ENCODE data around the gene NLRC5. TPM values are rescaled to one million over a fixed set of nuclear protein-coding genes. Genes with fewer than 3 reads are reported as not detected.

NLRC5 gene, protein sequence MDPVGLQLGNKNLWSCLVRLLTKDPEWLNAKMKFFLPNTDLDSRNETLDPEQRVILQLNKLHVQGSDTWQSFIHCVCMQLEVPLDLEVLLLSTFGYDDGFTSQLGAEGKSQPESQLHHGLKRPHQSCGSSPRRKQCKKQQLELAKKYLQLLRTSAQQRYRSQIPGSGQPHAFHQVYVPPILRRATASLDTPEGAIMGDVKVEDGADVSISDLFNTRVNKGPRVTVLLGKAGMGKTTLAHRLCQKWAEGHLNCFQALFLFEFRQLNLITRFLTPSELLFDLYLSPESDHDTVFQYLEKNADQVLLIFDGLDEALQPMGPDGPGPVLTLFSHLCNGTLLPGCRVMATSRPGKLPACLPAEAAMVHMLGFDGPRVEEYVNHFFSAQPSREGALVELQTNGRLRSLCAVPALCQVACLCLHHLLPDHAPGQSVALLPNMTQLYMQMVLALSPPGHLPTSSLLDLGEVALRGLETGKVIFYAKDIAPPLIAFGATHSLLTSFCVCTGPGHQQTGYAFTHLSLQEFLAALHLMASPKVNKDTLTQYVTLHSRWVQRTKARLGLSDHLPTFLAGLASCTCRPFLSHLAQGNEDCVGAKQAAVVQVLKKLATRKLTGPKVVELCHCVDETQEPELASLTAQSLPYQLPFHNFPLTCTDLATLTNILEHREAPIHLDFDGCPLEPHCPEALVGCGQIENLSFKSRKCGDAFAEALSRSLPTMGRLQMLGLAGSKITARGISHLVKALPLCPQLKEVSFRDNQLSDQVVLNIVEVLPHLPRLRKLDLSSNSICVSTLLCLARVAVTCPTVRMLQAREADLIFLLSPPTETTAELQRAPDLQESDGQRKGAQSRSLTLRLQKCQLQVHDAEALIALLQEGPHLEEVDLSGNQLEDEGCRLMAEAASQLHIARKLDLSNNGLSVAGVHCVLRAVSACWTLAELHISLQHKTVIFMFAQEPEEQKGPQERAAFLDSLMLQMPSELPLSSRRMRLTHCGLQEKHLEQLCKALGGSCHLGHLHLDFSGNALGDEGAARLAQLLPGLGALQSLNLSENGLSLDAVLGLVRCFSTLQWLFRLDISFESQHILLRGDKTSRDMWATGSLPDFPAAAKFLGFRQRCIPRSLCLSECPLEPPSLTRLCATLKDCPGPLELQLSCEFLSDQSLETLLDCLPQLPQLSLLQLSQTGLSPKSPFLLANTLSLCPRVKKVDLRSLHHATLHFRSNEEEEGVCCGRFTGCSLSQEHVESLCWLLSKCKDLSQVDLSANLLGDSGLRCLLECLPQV (N-terminal part only)
- total RNA-seq (10 to 100 TPM; 24.3 to 46.4 TPM), polyA plus RNA-seq (10 to 100 TPM; 23.9 to 37.9 TPM)
- long read RNA-seq, donor 1: 0 reads
- long read RNA-seq, donor 2: 0 reads
- long read RNA-seq, donor 3: 0 reads
- long read RNA-seq, donor 4: 0 reads
- long read RNA-seq, donor 5, partial matches to known transcripts: 0 of 1 reads
- long read RNA-seq, donor 5, other reads (novel, unspliced or antisense): 0 of 1 reads

DNA sequence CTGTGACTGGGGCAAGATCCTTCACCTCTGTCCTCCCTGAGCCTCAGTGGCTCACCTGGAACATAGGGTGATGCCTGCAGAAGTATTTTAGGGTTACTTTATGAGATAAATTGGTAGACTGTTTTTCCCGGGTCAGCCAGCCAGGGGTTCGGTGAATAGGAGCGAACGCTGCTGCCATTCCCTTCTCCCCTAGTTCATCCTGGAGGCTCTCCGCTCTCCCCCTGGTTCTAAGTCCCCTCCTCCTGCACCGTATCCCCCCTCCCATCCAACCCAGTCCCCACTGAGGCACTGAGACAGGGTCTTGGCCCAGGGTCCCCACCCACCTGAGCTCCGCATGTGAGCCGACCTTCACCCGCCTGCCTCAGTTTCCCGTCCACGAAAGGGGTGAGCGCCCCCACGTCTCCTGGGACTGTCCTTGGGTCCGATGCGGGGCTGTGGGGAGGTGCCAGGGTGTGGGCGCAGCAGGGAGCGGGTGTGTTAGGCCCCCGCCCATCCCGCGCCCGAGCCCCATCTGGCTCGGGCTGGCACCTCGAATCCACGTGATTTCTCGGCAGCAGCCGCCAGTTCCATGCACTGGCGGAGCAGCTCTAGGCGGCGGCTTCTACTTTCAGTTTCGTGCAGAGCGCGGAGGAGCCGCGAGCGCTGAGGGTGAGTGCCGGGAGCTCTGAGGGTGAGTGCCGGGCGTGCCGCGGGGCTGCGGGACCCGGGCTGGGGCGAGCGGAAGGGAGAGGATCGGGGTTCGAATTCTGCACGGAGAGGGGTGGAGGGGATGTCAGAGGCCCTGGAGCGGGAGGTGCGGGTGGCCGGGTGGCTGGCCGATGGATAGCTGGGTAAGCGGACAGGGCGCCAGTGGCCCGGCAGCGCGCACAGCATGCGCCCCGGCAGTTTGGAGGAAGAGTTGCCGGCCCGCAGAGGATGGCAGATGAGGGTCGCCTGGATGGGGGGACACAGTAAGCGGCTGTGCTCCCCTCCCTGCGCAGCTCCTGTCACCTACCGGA, at the start of gene NLRC5:
NLRC5 (plus strand) TSS at position 610 of the 998 bp plus-strand sequence. CDS start 31,156 bp downstream, outside the sequence.
- H3K9ac ChIP-seq (ENCODE audit: insufficient read depth in 1 of 2, low read length in 2 of 2): peak within 1 kb of the TSS in 1 of 2 donors; percentile 77
- peak within 1 kb of the TSS; percentile 52 to 97 for H3K27ac ChIP-seq (ENCODE audit: low read depth in 1 of 2, low read length in 1 of 2)
- 4% methylated on average over 63 to 64 of the region's 64 CpGs for WGBS, 2 donors
- TF ChIP-seq, protein P1, sequence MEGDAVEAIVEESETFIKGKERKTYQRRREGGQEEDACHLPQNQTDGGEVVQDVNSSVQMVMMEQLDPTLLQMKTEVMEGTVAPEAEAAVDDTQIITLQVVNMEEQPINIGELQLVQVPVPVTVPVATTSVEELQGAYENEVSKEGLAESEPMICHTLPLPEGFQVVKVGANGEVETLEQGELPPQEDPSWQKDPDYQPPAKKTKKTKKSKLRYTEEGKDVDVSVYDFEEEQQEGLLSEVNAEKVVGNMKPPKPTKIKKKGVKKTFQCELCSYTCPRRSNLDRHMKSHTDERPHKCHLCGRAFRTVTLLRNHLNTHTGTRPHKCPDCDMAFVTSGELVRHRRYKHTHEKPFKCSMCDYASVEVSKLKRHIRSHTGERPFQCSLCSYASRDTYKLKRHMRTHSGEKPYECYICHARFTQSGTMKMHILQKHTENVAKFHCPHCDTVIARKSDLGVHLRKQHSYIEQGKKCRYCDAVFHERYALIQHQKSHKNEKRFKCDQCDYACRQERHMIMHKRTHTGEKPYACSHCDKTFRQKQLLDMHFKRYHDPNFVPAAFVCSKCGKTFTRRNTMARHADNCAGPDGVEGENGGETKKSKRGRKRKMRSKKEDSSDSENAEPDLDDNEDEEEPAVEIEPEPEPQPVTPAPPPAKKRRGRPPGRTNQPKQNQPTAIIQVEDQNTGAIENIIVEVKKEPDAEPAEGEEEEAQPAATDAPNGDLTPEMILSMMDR (IDR thresholded peaks at IDR 0.05; ENCODE audit: control extremely low read depth, extremely low read depth): no peak
- peaks cover 0 to 15% (median 6%) of the 10 kb centered on the region in 3 donors for H3K27me3 ChIP-seq (ENCODE audit: control insufficient read depth in 3 of 3, insufficient read depth in 3 of 3, low read length in 2 of 3)
- ATAC-seq (ENCODE audit: insufficient read depth, low FRiP score) (peak; percentile 90), DNase-seq (peak; percentile 85 to 87 (median 85))
- peak within 1 kb of the TSS; percentile 82 for H3K4me3 ChIP-seq
- peaks cover 0 to 36% (median 4%) of the 10 kb centered on the region in 5 donors for H3K4me1 ChIP-seq (ENCODE audit: control insufficient read depth in 5 of 5, insufficient read depth in 5 of 5, low read length in 5 of 5)
- no peaks in the 10 kb centered on the region for H3K36me3 ChIP-seq (ENCODE audit: control insufficient read depth in 4 of 4, insufficient read depth in 4 of 4, low read length in 4 of 4)
- H3K9me3 ChIP-seq (ENCODE audit: control insufficient read depth in 4 of 4, insufficient read depth in 3 of 4, low read length in 3 of 4): no peaks in the 10 kb centered on the region

DNA sequence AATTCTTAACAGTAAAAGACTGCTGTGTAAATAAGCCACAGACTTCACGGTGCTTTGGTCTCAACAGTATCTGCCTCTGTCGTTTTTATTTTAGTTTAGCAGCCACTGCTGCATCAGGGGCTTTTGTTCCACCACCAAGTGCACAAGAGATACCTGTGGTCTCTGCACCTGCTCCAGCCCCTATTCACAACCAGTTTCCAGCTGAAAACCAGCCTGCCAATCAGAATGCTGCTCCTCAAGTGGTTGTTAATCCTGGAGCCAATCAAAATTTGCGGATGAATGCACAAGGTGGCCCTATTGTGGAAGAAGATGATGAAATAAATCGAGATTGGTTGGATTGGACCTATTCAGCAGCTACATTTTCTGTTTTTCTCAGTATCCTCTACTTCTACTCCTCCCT, 49.6 kb upstream of the NLRC5 start:
- Histone ChIP-seq H3K36me3 (ENCODE audit: control insufficient read depth in 4 of 4, insufficient read depth in 4 of 4, low read length in 4 of 4) (peaks cover 52 to 75% (median 66%) of the 10 kb centered on the region in 4 donors), H3K27me3 (ENCODE audit: control insufficient read depth in 3 of 3, insufficient read depth in 3 of 3, low read length in 2 of 3) (no peaks in the 10 kb centered on the region), H3K4me3 (no peak overlapping the region), H3K27ac (ENCODE audit: low read depth in 1 of 2, low read length in 1 of 2) (no peak overlapping the region), H3K9me3 (ENCODE audit: control insufficient read depth in 4 of 4, insufficient read depth in 3 of 4, low read length in 3 of 4) (no peaks in the 10 kb centered on the region), H3K4me1 (ENCODE audit: control insufficient read depth in 5 of 5, insufficient read depth in 5 of 5, low read length in 5 of 5) (peaks cover 0 to 9% (median 3%) of the 10 kb centered on the region in 5 donors), H3K9ac (ENCODE audit: insufficient read depth in 1 of 2, low read length in 2 of 2) (no peak overlapping the region)
- TF ChIP-seq, protein P1 (IDR thresholded peaks at IDR 0.05; ENCODE audit: control extremely low read depth, extremely low read depth): no peak
- ATAC-seq (ENCODE audit: insufficient read depth, low FRiP score) (no peak), DNase-seq (peak in 1 of 3 donors; percentile 47)
- WGBS, 2 donors: 61 to 72% methylated on average over 4 of the region's 4 CpGs

Data from lung (tissue), 16 donors.